ENCODE data around the gene FBXW9.
"Not testable (repeated sequence)": the region's sequence is repeated elsewhere in the genome, so short reads cannot be mapped to it uniquely, and the experiment has no call there.

FBXW9 gene

GRCh38 chr19:12715102-12715501, 18.7 kb upstream of the FBXW9 start:
- DNase-seq: no peak

GRCh38 chr19:12713304-12713703, 16.9 kb upstream of the FBXW9 start:
- not testable (repeated sequence) for DNase-seq

- not testable (repeated sequence) for DNase-seq
Observed at GRCh38 chr19:12712077-12712476, 15.6 kb upstream of the FBXW9 start.

- no peak for DNase-seq
Observed at GRCh38 chr19:12711187-12711586, 14.8 kb upstream of the FBXW9 start.

- DNase-seq: no peak
Observed at GRCh38 chr19:12708641-12709040, 12.2 kb upstream of the FBXW9 start.

- no peak for DNase-seq
Observed at GRCh38 chr19:12706332-12706718, 9.9 kb upstream of the FBXW9 start.

GRCh38 chr19:12705654-12706331, 9.4 kb upstream of the FBXW9 start:
- DNase-seq: no peak

GRCh38 chr19:12705169-12705568, 8.7 kb upstream of the FBXW9 start:
- DNase-seq: no peak

GRCh38 chr19:12703046-12703445, 6.6 kb upstream of the FBXW9 start:
- DNase-seq: no peak

- DNase-seq: no peak
Observed at GRCh38 chr19:12701596-12702282, 5.3 kb upstream of the FBXW9 start.

- DNase-seq: no peak
Observed at GRCh38 chr19:12698138-12698537, 1.7 kb upstream of the FBXW9 start.

- DNase-seq: not testable (repeated sequence)
Observed at GRCh38 chr19:12697425-12697824, 994 bp upstream of the FBXW9 start.

- DNase-seq: peak in 1 of 2 donors; percentile 27
Observed at GRCh38 chr19:12695997-12696365, 450 bp downstream of the FBXW9 start.

GRCh38 chr19:12695514-12695913, 917 bp downstream of the FBXW9 start:
- DNase-seq: no peak

GRCh38 chr19:12695096-12695495, 1.3 kb downstream of the FBXW9 start:
- no peak for DNase-seq

GRCh38 chr19:12694641-12695040, 1.8 kb downstream of the FBXW9 start:
- DNase-seq: no peak

GRCh38 chr19:12692960-12693359, 3.5 kb downstream of the FBXW9 start:
- DNase-seq: no peak

GRCh38 chr19:12689581-12690216, 6.7 kb downstream of the FBXW9 start:
- no peak for DNase-seq

GRCh38 chr19:12689012-12689411, 7.4 kb downstream of the FBXW9 start:
- DNase-seq: no peak

- DNase-seq: no peak
Observed at GRCh38 chr19:12687496-12688196, 8.8 kb downstream of the FBXW9 start, which contains the start of gene GNG14. TSS of gene GNG14 (plus strand) at chr19:12687998. CDS start at chr19:12688049, 51 bp downstream.

- no peak for DNase-seq
Observed at GRCh38 chr19:12685831-12686230, 10.6 kb downstream of the FBXW9 start.

- peak; percentile 88 to 92 for DNase-seq
Observed at GRCh38 chr19:12681074-12681987, 15.1 kb downstream of the FBXW9 start, which contains the start of gene DHPS. TSS of gene DHPS (minus strand) at chr19:12681880. CDS start at chr19:12681766, 114 bp downstream.

All from activated CD4-positive, alpha-beta T cell treated with anti-CD3 and anti-CD28 coated beads for 4 hours (primary cell).